Measurements from ENCODE around the gene UNC119.

The UNC119 gene

DNA sequence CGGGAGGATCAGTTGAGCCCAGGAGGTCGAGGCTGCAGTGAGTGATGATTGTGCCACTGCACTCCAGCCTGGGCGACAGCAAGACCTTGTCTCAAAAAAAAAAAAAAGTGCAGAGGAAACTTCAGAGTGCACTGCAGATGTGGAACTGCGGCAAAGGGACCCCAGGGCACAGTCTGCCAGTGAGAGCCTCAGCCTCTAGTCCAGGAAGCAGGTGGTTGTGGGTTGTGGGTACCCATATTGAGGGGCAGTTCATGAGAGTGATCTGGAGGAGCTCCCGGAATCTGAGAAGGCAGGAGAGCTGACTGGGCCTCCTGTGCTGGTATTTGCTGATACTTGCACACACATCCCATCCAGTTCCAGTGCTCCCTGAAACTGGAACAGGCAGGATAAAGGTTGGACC is 33.2 kb downstream of the UNC119 start:
- no peak for DNase-seq

DNA sequence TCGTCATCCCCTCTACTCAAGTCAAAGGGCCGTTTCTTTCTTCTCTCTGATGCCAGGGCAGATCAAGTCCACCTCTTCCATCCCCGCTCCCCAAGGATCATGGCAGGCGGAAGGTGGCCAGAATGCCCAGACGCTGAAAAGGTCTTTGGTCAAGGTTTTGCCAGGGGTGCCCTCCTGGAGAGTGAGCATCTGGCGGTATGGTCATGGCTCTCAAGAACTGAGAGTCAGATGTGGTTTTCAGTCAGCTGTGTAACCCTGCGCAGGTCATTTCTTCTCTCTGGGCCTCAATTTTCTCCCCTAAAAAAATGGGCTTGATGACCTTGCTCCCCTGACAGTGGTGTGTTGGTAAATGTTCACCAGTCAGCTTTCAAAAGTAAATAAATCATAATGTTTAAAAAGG is 33.8 kb downstream of the UNC119 start:
- no peak for DNase-seq

DNA sequence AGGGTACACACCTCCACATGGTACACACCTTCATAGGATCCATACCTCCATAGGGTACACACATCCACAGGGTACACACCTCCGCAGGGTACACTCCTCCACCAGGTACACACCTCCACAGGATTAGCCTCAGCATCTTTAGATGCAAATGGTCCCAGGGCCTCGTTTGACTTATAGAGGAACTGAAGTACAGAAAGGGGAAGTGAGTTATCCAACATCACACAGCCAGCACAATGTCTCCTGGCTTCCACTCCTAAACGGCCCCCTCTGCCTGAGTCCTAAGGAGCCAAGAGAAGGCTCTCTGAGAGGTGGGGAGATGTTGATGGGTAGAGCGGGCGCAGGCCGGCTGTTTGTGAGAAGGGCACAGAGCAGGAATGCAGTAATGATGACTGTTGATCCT is 34.3 kb downstream of the UNC119 start:
- DNase-seq: no peak

DNA sequence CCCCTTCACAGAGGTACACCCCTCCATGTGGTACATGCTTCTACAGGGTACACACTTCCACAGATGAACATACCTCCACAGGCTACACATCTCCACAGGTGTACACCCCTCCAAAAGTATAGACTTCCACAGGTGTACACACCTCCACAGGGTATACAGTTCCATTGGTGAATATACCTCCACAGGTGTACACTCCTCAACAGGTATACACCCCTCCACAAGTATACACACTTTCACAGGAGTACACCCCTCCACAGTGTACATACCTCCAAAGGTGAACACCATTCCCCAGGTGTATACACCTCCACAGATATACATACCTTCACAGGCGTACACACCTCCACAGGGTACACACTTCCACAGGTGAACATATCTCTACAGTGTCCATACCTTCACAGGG is 36.9 kb downstream of the UNC119 start:
- no peak for DNase-seq

DNA sequence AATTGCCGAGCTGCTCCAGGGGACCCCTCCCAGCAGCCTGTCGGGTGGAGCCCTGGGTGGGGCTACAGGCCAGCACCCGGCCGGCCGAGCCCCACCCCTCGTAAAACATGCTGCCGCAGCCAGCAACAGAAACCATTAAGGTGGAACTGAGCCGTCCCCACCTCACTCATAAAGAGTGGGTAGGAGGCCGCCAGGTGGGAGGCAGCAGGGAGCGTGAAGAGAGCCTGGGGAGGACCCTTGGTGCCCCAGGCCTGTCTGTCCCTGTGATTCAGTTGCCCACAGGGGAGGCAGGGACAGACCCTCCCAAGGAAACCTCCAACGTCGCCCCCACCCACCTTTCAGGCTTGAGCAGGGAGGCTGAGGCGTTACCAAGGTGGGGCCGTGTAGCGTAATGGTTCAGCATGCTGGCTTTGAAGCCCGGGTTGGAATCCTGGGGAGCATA is 37.8 kb downstream of the UNC119 start:
- DNase-seq: no peak

DNA sequence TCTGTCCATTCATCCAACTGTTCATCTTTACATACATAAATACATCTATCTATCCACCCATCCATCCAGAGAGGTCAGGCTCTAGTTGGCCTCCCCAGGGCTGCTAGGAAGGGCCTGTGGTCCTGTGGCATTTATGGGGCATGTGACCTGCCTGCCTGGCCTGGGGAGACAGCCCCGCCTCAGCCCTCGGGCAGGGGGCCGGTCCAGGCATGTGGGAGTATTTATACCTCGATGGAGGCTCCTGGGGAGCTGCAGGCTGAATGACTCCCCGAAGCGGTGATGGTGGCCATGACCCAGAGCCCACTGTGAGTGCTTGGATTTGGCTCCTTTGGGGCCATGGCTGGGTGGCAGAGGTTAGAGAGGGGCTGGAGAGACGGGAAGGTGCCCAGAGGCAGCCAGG is 38.9 kb downstream of the UNC119 start:
- DNase-seq: no peak

DNA sequence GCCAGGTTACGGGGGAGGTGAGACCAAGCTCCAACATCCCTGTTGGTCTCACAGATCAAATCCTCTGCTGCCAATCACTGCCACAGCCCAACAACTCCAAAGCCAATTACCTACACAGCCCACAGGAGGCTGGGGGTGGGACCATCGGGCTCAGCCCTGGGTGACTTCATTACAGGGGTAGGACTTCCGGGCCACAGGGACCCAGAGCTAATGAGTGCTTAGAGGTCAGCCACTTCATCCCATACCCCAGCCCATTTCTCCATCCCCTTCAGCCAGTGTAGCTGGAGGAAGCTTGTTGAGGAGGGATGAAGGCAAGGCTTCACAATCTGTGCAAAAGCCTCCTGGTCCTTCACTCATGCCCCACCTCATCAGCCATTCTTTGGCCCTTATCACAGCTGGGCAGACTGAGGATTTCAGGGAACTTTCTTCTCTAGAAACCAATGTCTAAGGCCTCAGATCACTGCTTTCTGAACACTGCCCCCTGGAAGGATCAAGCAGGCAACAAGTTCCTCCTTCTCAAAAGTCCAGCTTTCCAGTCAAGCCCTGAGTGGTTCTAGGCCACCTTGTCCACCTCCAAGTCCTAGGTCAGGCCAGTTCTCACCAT is 40.5 kb downstream of the UNC119 start:
- peak; percentile 56 for DNase-seq

DNA sequence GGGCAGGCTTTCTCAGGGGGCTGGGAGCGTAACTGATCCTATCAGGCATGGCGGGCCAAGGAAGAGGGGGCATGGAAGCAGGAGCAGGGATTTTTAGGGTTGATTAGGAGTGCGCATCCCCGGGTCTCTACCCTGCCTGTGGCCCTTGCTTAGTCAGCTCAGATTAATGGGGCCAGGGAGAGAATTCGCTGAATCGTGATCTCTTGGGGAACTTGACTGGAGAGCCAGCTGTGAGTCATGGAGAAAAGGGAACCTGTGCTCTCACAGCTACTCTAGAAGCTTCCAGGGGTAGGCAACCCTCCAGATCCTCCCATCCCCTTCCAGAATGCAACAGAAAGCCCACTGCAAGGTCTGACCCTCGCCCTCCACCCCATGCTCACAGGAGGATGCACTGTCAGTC is 42.6 kb downstream of the UNC119 start:
- no peak for DNase-seq

DNA sequence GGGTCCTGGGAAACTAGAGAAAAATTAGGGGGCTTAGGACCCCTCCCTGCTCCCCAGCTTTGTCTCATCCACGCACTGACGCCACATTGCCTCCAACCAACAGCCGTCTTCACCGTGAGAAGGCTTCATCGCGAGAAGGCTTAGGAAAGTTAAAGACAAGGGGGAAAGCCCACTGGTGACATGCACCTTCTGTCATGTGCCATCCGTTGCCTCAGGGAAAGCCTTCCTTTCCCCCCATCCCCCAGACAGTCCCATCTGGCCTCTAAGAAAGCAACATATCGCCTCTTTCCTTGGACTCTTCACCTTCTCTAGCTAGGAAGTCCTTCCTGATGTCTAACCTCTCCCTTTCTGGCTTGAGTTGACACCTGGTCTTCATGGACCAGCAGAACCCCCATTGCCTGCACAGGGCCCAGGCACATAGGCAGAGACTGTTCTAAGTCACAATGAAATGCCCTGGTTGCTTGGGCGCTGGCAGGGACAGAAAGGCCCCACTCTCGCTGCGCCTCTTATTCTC is 44.2 kb downstream of the UNC119 start:
- DNase-seq: peak; percentile 71

DNA sequence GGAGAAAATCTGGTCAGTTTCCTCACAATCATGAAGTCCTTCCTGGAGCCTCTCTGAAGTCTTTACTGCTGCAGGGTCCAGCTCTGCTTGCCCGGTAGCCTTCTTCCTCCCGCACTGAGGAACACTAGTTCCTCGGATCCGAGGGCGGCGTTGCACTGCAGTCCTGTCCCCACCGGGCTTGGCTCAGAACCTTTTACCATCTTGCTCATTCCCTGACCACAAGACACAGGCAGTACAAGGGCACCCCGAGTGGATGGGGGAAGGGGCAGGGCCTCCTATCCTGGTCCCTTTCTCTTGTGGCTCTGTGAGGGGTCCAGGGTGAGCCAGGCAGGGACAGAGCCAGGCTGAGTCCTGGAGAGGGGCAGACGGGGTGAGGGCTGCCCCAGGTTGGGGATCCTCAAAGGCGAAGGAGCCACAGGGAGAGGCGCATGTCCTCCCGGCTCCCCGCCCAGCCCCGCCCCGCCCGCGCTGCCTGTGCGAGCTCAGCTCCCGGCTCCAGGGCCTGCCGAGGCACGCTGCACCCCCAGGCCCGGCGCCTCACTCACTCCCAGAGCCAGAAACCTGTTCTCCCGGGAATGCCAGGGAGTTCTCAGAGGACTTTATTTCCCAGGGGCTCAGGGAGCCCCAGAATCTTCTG is 44.7 kb downstream of the UNC119 start:
- peak; percentile 71 for DNase-seq

DNA sequence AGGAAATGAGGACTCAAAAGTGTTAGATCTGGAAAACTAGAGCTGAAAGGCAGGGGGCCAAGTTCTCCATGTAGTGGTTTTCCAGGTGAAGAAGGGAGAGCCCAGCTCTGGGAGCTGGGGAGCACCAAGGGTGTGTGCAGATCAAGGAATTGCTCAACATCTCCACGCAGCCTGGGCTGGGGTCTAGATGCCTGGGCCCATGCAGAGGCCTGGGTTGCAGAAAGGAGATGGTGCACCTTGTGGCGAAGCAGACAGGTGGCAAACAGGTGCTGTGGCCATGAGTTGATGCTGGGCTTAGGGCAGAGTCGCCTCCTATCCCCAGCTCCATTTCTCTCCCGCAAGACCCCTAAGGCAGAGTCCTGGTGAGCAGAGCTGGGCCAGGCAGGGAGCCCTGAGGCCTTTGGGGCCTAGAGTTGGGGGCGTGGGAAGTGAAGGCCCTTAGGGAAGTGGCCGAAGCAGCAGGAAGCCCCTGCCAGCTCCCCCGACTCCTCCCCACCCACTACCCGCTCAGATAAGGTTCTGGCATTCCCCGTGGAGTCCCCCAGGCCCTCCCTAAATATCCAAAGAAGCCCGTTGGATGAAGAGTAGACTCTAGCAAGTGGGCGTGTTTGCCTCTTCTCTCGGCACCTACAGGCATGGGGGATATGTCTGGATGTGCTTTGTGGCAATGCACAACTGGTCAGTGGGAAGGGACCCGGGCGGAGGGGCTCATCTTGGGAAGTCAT is 45.5 kb downstream of the UNC119 start:
- DNase-seq: peak; percentile 19

DNA sequence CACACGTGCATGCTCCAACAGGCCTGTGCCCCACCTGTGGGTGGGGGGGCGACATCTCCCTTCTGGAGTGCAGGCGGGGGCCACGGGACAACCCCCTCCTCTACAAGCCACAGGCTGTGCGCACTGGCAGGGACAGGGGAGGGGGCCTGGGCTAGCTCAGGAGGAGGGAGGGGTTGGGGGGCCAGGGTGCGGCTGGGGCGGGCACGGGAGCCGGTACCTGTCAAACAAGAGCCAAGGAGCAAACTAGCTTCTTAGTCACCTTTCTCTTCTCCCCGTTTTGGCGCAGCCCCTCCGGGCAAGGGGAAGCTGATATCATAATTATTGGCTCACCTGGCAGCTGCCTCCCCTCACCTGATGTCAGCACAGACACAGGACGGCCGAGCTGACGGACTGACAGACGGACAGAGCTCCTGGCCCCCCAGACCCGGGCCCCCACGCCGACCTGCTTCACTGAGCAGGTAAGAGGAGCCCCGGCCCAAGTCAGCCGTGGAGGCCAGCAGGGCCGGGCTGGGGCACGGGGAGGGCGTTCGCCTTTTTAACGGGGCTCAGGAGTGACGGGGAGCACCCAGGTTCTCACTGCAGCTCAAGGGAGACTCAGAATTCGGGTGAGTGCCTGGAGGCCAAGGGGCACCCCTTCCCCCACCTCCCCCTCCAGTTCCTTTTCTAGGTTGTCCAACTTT is 46.3 kb downstream of the UNC119 start, which contains the start of gene FOXN1:
Gene FOXN1 (plus strand): TSS at position 363 of the 680 bp plus-strand sequence. CDS start 17,622 bp downstream, outside the sequence.
- peak; percentile 75 for DNase-seq

DNA sequence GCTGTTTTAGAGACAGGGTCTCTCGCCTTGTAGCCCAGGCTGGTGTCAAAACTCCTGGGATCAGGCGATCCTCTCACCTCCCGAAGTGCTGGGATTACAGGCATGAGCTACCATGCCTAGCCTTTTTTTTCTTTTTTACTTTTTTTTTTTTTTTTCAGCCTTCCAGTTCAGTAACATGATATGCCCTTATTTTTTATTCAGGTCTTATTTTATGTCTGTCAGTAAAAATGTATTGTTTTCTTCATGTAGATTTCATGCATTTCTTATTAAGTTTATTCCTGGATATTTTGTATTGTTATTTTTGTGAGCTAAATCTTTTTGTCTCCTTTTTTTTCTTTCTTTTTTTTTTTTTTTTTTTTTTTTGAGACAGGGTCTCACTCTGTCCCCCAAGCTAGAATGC is 49.0 kb downstream of the UNC119 start:
- DNase-seq: peak; percentile 73

DNA sequence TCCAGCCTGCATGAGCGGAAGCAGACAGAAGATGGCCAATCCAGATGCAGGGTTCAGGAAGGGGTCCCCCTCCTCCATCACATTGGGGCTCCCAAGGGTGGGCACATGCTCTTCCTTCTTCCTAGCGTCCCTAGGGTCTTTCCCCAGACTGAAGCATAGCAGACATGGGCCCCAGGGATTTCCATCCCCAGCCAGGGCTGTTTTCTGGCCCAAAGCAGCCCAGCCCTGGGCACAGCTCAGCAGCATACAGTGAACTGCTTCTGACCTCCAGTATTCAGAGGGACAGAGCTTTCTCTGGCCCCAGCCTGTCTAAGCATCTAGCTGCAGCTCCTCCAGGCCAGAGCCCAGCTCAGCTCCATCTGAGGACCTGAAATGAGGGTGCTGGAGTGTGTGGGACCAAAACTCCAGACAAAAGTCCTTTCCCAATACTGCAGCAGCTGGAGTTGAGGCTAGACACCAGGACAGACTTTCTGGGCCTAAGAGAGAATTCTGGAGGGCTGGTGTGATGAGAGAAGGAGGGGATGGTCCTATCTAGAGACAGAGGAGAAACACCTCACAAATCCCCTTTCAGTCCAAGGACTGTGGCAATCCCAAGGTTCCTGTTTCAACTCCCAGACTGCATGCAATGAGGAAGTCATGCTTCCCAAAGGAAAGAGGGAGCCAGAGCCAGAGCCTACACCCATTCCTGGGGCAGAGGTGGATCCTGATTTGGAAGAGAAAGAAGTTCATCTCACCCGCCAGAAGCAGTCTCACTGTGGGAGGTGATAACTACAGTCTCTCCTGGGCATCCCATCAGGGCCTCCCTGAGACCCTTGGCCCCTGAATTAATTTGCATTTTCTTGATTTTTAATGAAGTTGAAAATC is 50.8 kb downstream of the UNC119 start:
- DNase-seq: peak; percentile 57

DNA sequence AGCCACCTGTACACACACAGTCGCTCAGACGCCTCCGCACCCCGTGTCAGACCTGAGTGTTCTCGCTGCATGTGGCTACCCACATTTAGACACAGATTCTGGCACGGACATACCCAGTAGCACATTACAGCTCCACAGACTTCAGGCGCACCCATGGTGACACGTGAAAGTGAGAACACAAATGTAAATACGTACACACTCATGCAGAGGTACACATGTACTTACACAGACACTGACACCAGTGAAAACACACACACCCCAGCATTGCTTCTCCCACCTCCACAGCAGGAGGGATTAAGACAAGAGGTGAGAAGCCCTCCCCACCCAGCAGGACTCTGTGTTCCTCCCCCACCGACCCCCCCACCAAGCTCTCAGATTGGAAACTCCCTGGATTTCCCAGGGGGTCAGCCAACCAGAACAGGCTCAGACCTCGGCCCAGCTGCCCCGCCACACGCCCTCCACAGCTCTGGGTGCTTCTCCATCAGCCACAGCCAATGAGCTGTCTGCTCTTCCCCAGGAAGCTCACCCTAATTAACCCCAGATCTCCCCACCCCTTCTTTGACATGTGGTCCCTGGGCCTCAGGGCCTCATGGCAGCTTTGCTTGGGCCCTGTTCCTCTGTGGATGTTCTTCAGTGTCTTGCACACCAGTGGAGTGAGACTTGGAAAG is 51.6 kb downstream of the UNC119 start:
- peak; percentile 90 for DNase-seq

DNA sequence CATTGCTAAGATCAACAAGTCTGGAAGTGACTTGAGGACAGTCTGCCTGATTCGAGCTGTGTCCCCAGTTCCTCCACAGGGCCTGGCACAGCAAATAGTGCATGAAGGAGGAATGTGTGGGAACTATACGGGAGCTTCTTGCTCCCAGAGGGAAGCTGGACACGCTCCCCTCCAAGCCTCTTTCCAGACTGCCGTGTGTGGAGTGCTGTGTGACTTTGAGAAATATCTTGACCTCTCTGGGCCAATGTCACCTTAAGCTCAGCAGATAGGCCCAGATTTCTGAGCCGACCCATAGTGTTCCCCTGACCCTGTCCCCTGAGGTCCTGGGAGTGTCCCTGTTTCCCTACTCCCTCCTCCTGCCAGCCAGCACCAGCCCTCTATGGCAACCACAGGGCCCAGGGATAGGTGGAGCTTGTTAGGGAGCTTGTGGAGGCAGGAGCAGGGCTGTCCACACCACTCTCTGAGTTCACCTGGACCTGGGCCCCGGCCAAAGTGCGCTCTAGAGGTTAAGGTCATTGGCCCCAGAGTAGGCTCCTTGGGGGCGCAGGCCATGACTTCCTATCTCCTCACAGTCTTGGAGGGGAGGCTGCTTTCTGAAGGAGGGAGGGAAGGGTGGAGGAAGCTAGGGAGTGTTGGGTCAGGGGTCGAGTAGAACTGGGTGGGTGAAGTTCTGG is 52.6 kb downstream of the UNC119 start:
- no peak for DNase-seq

DNA sequence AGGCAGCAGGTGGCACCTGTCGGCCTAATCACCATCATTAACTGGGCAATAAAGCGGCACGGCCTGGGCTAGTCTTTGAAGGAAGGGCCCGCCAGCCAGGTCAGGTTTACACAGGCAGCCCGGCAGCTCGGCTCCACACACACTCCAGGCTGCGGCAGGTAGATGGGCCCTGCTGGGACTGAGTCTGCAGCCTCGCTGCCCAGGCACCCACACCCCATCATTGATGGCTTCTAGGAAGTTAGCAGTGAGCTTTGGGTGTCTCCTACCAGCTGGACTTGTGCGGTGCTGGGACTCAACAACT is 53.1 kb downstream of the UNC119 start:
- no peak for DNase-seq

DNA sequence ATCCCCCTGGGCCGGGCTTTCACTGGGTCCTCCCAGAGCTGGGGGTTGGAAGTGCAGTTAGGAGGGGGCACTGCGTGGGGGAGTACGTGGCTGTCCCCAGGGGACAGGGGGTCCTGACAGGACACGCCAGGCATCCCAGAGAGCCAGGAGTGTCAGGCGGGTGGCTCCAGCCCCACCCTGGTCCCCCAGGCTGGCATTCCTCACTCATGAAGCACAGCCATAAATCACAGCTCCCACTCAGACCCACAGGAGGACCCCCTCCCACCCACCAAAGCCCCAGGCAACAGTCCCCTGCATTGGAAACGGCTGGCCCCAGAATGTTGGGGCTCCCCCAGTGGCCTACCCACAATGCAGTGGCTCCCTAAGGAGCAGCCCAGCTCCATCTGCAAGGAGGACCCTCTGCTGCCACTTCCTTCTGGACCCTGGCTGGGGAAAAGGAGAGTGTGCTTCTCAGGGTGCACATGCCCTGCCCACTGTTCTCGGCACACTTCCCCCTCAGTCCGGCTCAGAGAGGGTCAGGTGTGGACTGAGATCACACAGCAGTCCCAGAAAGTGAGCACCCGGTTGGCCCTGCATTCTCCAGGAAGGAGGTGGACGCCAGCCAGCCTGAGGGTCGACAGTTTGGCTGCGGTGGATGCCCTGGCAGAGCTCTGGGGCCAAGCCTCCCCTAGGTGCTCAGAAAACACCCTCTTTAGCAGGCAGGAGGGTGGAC is 53.6 kb downstream of the UNC119 start:
- no peak for DNase-seq

DNA sequence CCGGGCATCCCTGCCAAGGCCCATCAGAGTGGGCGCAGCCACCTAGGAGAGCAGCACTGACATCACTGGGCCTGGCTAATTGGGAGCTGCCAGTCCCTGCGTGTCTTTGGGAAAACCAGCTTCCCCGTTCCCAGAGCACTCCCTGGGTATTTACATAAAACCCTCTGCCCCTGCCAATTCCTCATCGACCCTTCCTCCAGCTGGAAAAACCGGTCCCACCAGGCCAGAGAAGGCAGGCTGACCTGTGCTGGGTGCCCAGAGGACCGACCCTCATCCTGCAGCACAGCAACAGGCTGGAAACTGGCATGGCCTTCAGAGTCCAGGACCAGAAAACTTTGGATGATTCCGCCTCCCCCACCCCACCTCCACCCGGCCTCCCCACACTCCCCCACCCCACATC is 54.5 kb downstream of the UNC119 start:
- no peak for DNase-seq
